SJCRH30 (cell line): Measurements from ENCODE around the gene BEGAIN. TPM values are rescaled to one million over a fixed set of nuclear protein-coding genes. Genes with fewer than 3 reads are reported as not detected.
A peak's percentile ranks its signal among the peaks of the same experiment; 100 is the strongest.
"Not testable (repeated sequence)": the region's sequence is repeated elsewhere in the genome, so short reads cannot be mapped to it uniquely, and the experiment has no call there.

ENCODE experiments used
- DNase-seq, 2 experiments: peaks; one replicate each; pipeline ENCODE4 v3.0.0-alpha.2; 2015 to 2020
- H3K27ac ChIP-seq: fragments of 250-450 bp; sonication (Bioruptor Pico); 2 replicates; pipeline ENCODE4 v1.5.1; 2020; ENCODE audit warnings: mild to moderate bottlenecking, moderate library complexity
- H3K27me3 ChIP-seq: fragments of 250-450 bp; sonication (Bioruptor Pico); 2 replicates; pipeline ENCODE4 v1.5.1; 2020; ENCODE audit warnings: mild to moderate bottlenecking, moderate library complexity
- H3K36me3 ChIP-seq: fragments of 250-450 bp; sonication (Bioruptor Pico); 2 replicates; pipeline ENCODE4 v1.5.1; 2020; ENCODE audit warnings: mild to moderate bottlenecking, moderate library complexity
- H3K4me1 ChIP-seq: fragments of 250-450 bp; sonication (Bioruptor Pico); 2 replicates; pipeline ENCODE4 v1.5.1; 2020; ENCODE audit warnings: mild to moderate bottlenecking, moderate library complexity
- H3K4me3 ChIP-seq: fragments of 250-450 bp; sonication (Bioruptor Pico); 2 replicates; pipeline ENCODE4 v1.5.1; 2020; ENCODE audit warnings: mild to moderate bottlenecking, moderate library complexity
- H3K9me3 ChIP-seq: fragments of 250-450 bp; sonication (Bioruptor Pico); replicated peaks from 2 replicates; pipeline ENCODE4 v1.5.1; 2020; ENCODE audit warnings: mild to moderate bottlenecking, moderate library complexity
- total RNA-seq: library from RNA; depleted of rRNA; stranded (reverse); fragments of >200 nt; shearing (Covaris generic); gene quantifications from 2 replicates; pipeline ENCODE4 v1.2.3, GENCODE V29; 2014; rRNA removed

The BEGAIN gene
- total RNA-seq, 1 experiment from 2014 or later: 0.85 TPM

GRCh38 chr14:100522616-100523099 is 64.6 kb downstream of the BEGAIN start:
- H3K27ac ChIP-seq: no peak overlapping the region
- peak in 1 of 2 experiments; percentile 3 for DNase-seq
- no peaks in the 10 kb centered on the region for H3K36me3 ChIP-seq
- no peaks in the 10 kb centered on the region for H3K27me3 ChIP-seq
- H3K4me1 ChIP-seq: no peaks in the 10 kb centered on the region
- H3K9me3 ChIP-seq: no peaks in the 10 kb centered on the region
- no peak overlapping the region for H3K4me3 ChIP-seq

GRCh38 chr14:100506053-100506452 is 81.2 kb downstream of the BEGAIN start:
- H3K36me3 ChIP-seq, H3K27me3 ChIP-seq, DNase-seq, H3K27ac ChIP-seq, H3K4me1 ChIP-seq, H3K9me3 ChIP-seq, H3K4me3 ChIP-seq: not testable (repeated sequence)

GRCh38 chr14:100504372-100505078 is 82.7 kb downstream of the BEGAIN start:
- Histone ChIP-seq H3K4me3 (no peak overlapping the region), H3K36me3 (no peaks in the 10 kb centered on the region), H3K27me3 (no peaks in the 10 kb centered on the region), H3K9me3 (no peaks in the 10 kb centered on the region), H3K4me1 (no peaks in the 10 kb centered on the region), H3K27ac (no peak overlapping the region)
- DNase-seq: no peak

GRCh38 chr14:100503251-100503650 is 84.0 kb downstream of the BEGAIN start:
- no peak overlapping the region for H3K4me3 ChIP-seq
- H3K27ac ChIP-seq: no peak overlapping the region
- H3K36me3 ChIP-seq: no peaks in the 10 kb centered on the region
- no peaks in the 10 kb centered on the region for H3K4me1 ChIP-seq
- no peaks in the 10 kb centered on the region for H3K27me3 ChIP-seq
- H3K9me3 ChIP-seq: no peaks in the 10 kb centered on the region
- no peak for DNase-seq

GRCh38 chr14:100502622-100503220 is 84.5 kb downstream of the BEGAIN start:
- no peaks in the 10 kb centered on the region for H3K4me1 ChIP-seq
- no peaks in the 10 kb centered on the region for H3K27me3 ChIP-seq
- no peak for DNase-seq
- H3K36me3 ChIP-seq: no peaks in the 10 kb centered on the region
- no peak overlapping the region for H3K4me3 ChIP-seq
- H3K9me3 ChIP-seq: no peaks in the 10 kb centered on the region
- H3K27ac ChIP-seq: no peak overlapping the region

GRCh38 chr14:100500128-100500527 is 87.1 kb downstream of the BEGAIN start:
- no peaks in the 10 kb centered on the region for H3K27me3 ChIP-seq
- H3K4me1 ChIP-seq: no peaks in the 10 kb centered on the region
- no peaks in the 10 kb centered on the region for H3K9me3 ChIP-seq
- H3K27ac ChIP-seq: no peak overlapping the region
- no peak for DNase-seq
- no peaks in the 10 kb centered on the region for H3K36me3 ChIP-seq
- no peak overlapping the region for H3K4me3 ChIP-seq

- Histone ChIP-seq H3K27me3 (no peaks in the 10 kb centered on the region), H3K4me1 (no peaks in the 10 kb centered on the region), H3K27ac (no peak overlapping the region), H3K4me3 (no peak overlapping the region), H3K36me3 (no peaks in the 10 kb centered on the region), H3K9me3 (no peaks in the 10 kb centered on the region)
- no peak for DNase-seq
These were observed 89.1 kb downstream of the BEGAIN start for GRCh38 chr14:100498068-100498467.

GRCh38 chr14:100495917-100496316 is 91.3 kb downstream of the BEGAIN start:
- no peaks in the 10 kb centered on the region for H3K36me3 ChIP-seq
- H3K4me3 ChIP-seq: no peak overlapping the region
- no peaks in the 10 kb centered on the region for H3K9me3 ChIP-seq
- H3K4me1 ChIP-seq: no peaks in the 10 kb centered on the region
- no peak for DNase-seq
- no peaks in the 10 kb centered on the region for H3K27me3 ChIP-seq
- H3K27ac ChIP-seq: no peak overlapping the region

GRCh38 chr14:100494645-100495044 is 92.6 kb downstream of the BEGAIN start:
- Histone ChIP-seq H3K27ac (no peak overlapping the region), H3K36me3 (no peaks in the 10 kb centered on the region), H3K9me3 (no peaks in the 10 kb centered on the region), H3K27me3 (no peaks in the 10 kb centered on the region), H3K4me1 (no peaks in the 10 kb centered on the region), H3K4me3 (no peak overlapping the region)
- DNase-seq: no peak

- Histone ChIP-seq H3K4me1 (no peaks in the 10 kb centered on the region), H3K27ac (no peak overlapping the region), H3K9me3 (no peaks in the 10 kb centered on the region), H3K36me3 (no peaks in the 10 kb centered on the region), H3K27me3 (no peaks in the 10 kb centered on the region), H3K4me3 (no peak overlapping the region)
- DNase-seq: no peak
These were observed 97.0 kb downstream of the BEGAIN start for GRCh38 chr14:100490252-100490651.

- no peaks in the 10 kb centered on the region for H3K4me1 ChIP-seq
- no peak overlapping the region for H3K27ac ChIP-seq
- H3K27me3 ChIP-seq: no peaks in the 10 kb centered on the region
These were observed 99.2 kb downstream of the BEGAIN start for GRCh38 chr14:100488057-100488456.

GRCh38 chr14:100487304-100487703 is 99.9 kb downstream of the BEGAIN start:
- DNase-seq: no peak
- Histone ChIP-seq H3K27ac (no peak overlapping the region), H3K9me3 (no peaks in the 10 kb centered on the region), H3K4me3 (no peak overlapping the region), H3K36me3 (no peaks in the 10 kb centered on the region), H3K4me1 (no peaks in the 10 kb centered on the region), H3K27me3 (no peaks in the 10 kb centered on the region)

More at GRCh38 chr14:100488057-100488456, 99.2 kb downstream of the BEGAIN start:
- Histone ChIP-seq H3K9me3 (no peaks in the 10 kb centered on the region), H3K36me3 (no peaks in the 10 kb centered on the region), H3K4me3 (no peak overlapping the region)
- no peak for DNase-seq

Other genes starting within 250 kb of the BEGAIN start
- 7.4 and 8.7 TPM in 2 replicates for gene WDR25, start 210.9 kb downstream of the BEGAIN start, total RNA-seq
- 0.20 and 0.28 TPM in 2 replicates for gene DLK1, start 139.5 kb upstream of the BEGAIN start, total RNA-seq
- gene MEG3, start 238.7 kb upstream of the BEGAIN start, total RNA-seq: 241 and 419 TPM in 2 replicates